HG03378 (cell line): Measurements from ENCODE around the gene ECT2L.
A peak's percentile ranks its signal among the peaks of the same experiment; 100 is the strongest.

Source experiments
- ATAC-seq: cut with Tn5 transposase; IDR thresholded peaks from one replicate; pipeline ENCODE4 v1.9.1; 2021; ENCODE audit warnings: mild to moderate bottlenecking, moderate library complexity; ENCODE audit not compliant: unreplicated experiment

ECT2L gene

GRCh38 chr6:138857775-138858174, 61.9 kb downstream of the ECT2L start:
- ATAC-seq: no peak

GRCh38 chr6:138862456-138862855, 66.6 kb downstream of the ECT2L start:
- no peak for ATAC-seq

- ATAC-seq: no peak
These were observed 67.4 kb downstream of the ECT2L start for GRCh38 chr6:138863321-138863720.

DNA sequence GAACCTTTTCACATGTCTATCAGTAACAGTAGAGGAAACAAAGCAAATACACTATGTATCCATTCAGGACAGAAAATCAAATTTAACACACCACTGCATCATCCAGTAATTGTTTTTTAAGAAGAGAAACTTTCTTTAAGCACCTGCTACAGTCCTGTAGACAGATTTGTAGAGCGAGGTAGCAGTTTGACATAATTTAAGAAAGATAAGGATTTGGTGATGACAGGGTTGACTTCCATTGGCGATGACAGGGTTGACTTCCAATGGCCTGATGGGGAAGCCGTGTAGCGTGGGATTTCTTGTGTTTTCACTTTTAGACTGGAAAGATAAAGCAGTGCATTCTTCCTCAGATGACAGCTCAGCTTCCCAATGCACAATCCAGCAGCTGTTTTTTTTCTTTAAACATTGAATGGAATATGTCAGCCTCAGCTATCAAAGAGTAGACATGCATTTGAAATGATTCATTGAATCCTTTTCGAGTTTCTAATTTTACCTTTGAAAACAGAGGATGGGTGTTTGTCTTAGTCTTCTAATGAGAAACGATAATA, 68.5 kb downstream of the ECT2L start:
- no peak for ATAC-seq

DNA sequence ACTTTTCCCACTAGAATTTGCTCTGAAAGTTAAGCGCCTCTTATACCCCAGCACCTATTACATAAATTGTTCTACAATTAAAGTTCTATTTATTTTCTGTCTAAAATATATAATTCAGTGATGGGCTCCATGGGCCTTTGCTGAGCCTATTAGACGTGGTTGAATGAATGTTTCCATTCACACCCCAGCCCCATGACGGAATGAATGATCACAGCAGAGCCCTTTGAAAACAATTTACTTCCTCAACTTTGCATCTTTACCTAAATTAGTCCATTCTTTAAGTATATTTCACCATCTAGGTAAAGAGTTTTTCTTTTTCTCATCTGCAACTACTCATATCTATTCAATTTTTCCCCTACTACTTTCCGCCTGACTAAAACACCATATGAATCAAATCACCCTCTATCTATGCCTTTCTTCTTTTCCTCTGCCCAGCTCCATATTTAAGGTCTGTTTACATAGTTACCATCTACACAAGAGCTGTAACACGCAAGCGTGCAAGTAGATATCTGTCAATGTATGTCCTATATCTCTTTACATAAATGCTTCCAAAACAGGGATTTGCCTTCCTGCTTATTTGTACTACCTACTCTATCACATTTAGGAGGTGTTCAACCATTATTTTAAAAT, 69.7 kb downstream of the ECT2L start:
- no peak for ATAC-seq

GRCh38 chr6:138868181-138868580, 72.3 kb downstream of the ECT2L start:
- ATAC-seq: no peak

GRCh38 chr6:138869398-138869797, 73.5 kb downstream of the ECT2L start:
- no peak for ATAC-seq

DNA sequence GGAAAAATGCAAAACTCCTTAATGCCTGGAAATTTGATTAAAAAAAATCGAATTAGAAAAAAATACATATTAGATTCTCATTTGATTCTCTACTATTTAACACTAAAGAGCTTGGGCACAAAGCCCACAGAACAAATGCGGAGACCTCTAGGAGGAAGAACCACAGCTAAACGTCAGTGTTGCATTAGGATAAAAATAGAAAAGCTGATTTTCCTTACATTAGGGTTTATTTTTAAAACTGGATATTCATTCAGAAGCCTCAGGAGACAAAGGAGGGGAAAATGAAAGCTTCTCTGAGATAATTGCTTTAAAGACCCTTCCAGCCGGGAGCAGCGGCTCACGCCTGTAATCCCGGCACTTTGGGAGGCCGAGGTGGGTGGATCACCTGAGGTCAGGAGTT, 77.3 kb downstream of the ECT2L start:
- no peak for ATAC-seq

- ATAC-seq: peak; percentile 59
These were observed 86.6 kb downstream of the ECT2L start for GRCh38 chr6:138882369-138883017.

- ATAC-seq: no peak
These were observed 89.4 kb downstream of the ECT2L start for GRCh38 chr6:138885156-138885819.

- no peak for ATAC-seq
These were observed 95.5 kb downstream of the ECT2L start for GRCh38 chr6:138891255-138891986.

DNA sequence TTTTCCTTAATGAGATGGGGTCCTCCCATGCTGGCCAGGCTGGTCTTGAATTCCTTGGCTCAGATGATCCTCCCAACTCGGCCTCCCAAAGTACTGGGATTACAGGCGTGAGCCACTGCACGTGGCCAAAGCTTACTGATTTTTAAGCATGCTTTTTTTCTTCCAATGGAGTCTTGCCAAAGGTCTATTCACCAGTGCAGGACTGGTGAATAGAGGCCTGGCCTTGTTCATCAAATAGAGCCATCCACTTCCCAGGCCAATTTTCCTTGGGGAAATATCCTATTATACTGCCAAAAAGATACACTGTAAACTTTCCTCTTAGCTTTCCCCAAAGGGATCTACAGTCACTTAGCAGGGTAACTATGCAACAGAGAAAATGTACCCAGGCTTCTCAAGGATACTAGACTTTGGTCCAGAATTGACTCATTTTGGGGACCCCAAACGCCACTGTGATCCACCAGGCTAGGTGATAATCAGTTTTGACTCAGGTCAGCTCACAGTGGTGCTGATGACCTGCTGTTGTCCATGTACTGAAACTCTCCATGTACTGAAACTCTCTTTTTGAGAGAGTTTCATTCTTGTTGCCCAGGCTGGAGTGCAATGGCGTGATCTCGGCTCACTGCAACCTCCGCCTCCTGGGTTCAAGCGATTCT, 100.3 kb downstream of the ECT2L start:
- no peak for ATAC-seq

- no peak for ATAC-seq
These were observed 101.1 kb downstream of the ECT2L start for GRCh38 chr6:138897031-138897430.

DNA sequence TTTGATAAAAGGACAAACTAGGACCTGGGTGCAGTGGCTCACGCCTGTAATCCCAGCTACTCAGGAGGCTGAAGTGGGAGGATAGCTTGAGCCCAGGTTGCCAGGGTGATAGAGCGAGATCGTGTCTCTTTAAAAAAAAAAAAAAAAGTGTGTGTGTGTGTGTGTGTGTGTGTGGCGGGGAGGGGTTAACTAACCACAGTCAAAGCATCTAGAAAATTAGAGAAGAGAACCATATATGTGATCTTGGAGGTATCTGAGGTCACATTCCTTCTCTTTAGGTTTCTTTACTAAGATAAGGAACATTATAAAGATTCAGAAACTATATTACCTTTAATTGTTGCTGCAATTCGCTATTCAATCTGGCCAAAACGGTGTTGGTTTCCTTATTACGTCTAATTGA, 111.3 kb downstream of the ECT2L start:
- ATAC-seq: no peak

GRCh38 chr6:138909511-138909910, 113.6 kb downstream of the ECT2L start:
- ATAC-seq: no peak

GRCh38 chr6:138909975-138910374, 114.1 kb downstream of the ECT2L start:
- ATAC-seq: no peak

- no peak for ATAC-seq
These were observed 116.4 kb downstream of the ECT2L start for GRCh38 chr6:138912308-138912707.

GRCh38 chr6:138914701-138915100, 118.8 kb downstream of the ECT2L start:
- no peak for ATAC-seq

- no peak for ATAC-seq
These were observed 125.0 kb downstream of the ECT2L start for GRCh38 chr6:138920906-138921305.

DNA sequence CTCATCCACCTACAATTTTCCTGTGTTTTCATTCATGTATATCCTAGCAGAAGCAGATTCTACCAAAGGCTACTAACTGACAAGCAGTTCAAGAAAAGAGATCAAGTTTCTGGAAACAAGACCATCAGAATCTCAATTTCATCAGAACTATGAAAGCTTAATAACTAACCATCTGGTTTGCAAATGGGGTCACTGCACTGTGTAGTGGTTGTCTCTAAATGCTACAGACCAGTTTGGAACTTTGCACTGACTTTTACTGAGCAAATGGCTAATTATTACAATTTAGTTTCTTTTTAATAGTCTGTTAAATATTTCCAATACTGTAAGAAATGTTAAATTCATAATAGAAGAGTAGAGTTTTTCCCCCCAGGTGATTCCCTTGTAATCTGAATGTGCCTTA, 127.7 kb downstream of the ECT2L start:
- ATAC-seq: peak; percentile 51

DNA sequence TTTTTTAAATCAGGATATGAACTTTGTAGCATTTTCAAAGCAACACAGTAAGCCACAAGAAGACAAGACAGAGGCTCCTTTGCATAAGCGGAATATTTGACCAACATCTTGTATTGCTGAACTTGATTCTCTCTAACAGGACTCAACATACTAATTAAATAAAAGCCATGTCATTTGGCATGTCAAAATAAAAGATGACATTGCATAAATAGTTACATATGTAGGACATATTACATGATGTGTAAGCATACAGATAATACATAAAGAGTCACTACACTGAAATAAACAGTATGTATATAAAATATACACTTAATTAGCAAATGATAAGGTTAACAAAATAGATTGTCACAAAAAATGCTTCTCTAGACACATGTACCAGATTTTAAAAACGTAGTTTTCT, 129.9 kb downstream of the ECT2L start:
- ATAC-seq: no peak
